Mesothelial cell of epicardium (in vitro differentiated cells): Measurements from ENCODE around the gene WDHD1. TPM values are rescaled to one million over a fixed set of nuclear protein-coding genes. Genes with fewer than 3 reads are reported as not detected.
"Not testable (repeated sequence)": the region's sequence is repeated elsewhere in the genome, so short reads cannot be mapped to it uniquely, and the experiment has no call there.

ENCODE experiments used
- DNase-seq, 2 experiments: peaks; one replicate each; pipeline ENCODE4 v3.0.0; 2021; ENCODE audit warnings: low spot score in 2 of 2; ENCODE audit not compliant: unreplicated experiment in 2 of 2
- H3K27ac Mint-ChIP-seq: 2 replicates; pipeline ENCODE4 v1.8.0; 2021; ENCODE audit warnings: mixed read lengths
- H3K27me3 Mint-ChIP-seq: 2 replicates; pipeline ENCODE4 v1.8.0; 2021; ENCODE audit warnings: low read depth, mixed read lengths
- H3K36me3 Mint-ChIP-seq: 2 replicates; pipeline ENCODE4 v1.8.0; 2021; ENCODE audit warnings: mixed read lengths
- H3K4me1 Mint-ChIP-seq: 2 replicates; pipeline ENCODE4 v1.8.0; 2021; ENCODE audit warnings: mixed read lengths
- H3K4me3 Mint-ChIP-seq: 2 replicates; pipeline ENCODE4 v1.8.0; 2021; ENCODE audit warnings: mild to moderate bottlenecking, moderate library complexity, mixed read lengths
- H3K9me3 Mint-ChIP-seq: 2 replicates; pipeline ENCODE4 v1.8.0; 2021; ENCODE audit warnings: mixed read lengths
- total RNA-seq: library from RNA; stranded (reverse); gene quantifications from 3 replicates; pipeline ENCODE4 v1.2.1, GENCODE V29; 2021
- TF ChIP-seq, protein P1 (sequence below): fragments of 200-600 bp; sonication (generic); IDR thresholded peaks from one replicate; pipeline ENCODE4 v1.5.0; 2021; ENCODE audit warnings: antibody characterized with exemption; ENCODE audit not compliant: unreplicated experiment

Gene WDHD1
- total RNA-seq, 1 donor from 2014 or later, result 15.5 TPM

DNA sequence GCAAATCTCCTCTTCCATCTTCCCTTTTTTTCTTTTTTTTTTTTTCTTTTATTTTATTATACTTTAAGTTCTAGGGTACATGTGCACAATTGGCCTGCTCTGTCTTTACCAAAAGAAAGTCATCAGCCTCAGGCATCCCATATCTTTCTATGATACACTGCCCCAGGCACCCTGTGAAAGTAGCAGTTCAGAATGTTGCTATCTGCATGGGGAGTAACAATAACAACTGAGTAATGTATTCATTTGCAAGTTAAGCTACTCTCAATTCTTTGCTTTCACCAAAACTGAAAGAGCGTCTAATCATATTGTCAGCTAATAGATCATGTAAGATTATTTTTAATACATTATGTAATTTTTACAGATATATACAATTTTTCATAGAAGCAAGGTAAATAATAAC is 110.8 kb downstream of the WDHD1 start:
- Mint-ChIP-seq H3K27me3 (no peaks in the 10 kb centered on the region), H3K9me3 (no peaks in the 10 kb centered on the region), H3K4me1 (no peaks in the 10 kb centered on the region), H3K36me3 (no peaks in the 10 kb centered on the region), H3K4me3 (no peak overlapping the region), H3K27ac (no peak overlapping the region)
- DNase-seq, result no peak
- TF ChIP-seq, protein P1, sequence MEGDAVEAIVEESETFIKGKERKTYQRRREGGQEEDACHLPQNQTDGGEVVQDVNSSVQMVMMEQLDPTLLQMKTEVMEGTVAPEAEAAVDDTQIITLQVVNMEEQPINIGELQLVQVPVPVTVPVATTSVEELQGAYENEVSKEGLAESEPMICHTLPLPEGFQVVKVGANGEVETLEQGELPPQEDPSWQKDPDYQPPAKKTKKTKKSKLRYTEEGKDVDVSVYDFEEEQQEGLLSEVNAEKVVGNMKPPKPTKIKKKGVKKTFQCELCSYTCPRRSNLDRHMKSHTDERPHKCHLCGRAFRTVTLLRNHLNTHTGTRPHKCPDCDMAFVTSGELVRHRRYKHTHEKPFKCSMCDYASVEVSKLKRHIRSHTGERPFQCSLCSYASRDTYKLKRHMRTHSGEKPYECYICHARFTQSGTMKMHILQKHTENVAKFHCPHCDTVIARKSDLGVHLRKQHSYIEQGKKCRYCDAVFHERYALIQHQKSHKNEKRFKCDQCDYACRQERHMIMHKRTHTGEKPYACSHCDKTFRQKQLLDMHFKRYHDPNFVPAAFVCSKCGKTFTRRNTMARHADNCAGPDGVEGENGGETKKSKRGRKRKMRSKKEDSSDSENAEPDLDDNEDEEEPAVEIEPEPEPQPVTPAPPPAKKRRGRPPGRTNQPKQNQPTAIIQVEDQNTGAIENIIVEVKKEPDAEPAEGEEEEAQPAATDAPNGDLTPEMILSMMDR, result no peak

DNA sequence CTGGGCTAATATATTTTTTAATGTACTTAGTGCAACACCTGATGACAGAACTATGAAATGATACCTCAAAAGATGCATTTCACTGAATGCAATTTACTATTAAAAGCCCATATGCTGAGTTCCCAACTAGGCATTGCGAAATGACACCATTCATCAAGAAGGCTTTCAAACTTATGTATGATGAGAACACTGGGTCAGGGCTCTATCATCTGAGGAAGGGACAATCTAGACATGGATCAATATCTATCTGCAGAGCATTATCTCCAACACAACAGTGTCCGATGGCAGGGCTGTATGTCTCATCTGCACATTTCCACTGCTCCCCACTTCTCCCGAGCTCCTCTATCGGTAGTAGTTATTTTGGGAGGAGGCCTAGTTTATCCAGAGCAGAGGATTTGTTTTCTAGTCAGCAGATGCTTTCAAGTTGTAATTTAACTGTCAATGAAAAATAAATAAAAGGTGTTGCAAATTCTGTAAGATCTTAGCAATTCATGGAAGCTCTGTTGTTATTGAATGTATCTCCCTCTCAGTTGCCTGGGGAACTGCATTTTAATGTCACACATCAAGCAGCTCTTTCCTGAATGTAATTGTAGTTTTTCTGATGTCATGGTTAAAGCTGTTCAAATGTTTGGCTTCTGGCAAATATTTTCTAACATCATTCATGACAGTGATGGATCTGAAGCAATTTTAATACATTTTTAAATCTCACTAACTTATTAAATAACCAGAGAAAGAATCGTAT is 116.9 kb downstream of the WDHD1 start:
- Mint-ChIP-seq H3K27ac (no peak overlapping the region), H3K27me3 (peaks cover 5% of the 10 kb centered on the region), H3K4me1 (no peaks in the 10 kb centered on the region), H3K9me3 (no peaks in the 10 kb centered on the region), H3K4me3 (no peak overlapping the region), H3K36me3 (no peaks in the 10 kb centered on the region)
- no peak for DNase-seq
- TF ChIP-seq, protein P1, result no peak

DNA sequence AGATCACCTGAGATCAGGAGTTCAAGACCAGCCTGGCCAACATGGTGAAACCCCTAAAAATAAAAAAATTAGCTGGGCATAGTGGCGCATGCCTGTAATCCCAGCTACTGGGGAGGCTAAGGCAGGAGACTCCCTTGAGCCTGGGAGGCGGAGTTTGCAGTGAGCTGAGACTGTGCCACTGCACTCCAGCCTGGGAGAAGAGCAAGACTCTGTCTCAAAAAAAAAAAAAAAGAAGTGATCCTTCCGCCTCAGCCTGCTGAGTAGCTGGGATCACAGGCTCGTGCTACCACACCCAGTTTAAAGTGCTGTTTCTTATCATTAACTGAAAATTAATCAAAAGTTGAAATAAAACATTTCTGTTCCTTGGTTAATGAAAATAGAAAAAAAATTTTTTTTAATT is 117.9 kb downstream of the WDHD1 start:
- H3K4me3 Mint-ChIP-seq, H3K27me3 Mint-ChIP-seq, H3K36me3 Mint-ChIP-seq, H3K4me1 Mint-ChIP-seq, H3K27ac Mint-ChIP-seq, H3K9me3 Mint-ChIP-seq, DNase-seq: not testable (repeated sequence)

DNA sequence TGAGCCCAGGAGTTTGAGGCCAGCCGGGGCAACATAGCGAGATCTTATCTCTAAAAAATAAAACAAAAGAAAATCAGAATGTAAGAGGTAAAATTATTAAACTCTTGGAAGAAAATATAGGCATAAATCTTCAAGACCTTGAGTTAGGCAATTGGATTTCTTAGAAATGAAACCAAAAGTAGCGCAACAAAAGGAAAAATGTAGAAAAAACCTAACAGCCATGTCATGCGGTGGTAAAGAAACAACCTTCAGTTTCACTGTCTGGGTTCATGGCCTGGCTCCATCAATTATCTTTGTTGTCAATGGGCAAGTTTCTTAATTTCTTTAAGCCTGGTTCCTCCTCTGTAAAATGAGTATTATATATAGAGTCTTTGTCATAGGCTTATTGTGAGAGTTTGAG is 118.7 kb downstream of the WDHD1 start:
- no peaks in the 10 kb centered on the region for H3K9me3 Mint-ChIP-seq
- no peak overlapping the region for H3K27ac Mint-ChIP-seq
- H3K4me3 Mint-ChIP-seq, result no peak overlapping the region
- H3K4me1 Mint-ChIP-seq, result no peaks in the 10 kb centered on the region
- DNase-seq, result no peak
- H3K36me3 Mint-ChIP-seq, result no peaks in the 10 kb centered on the region
- TF ChIP-seq, protein P1, result no peak
- peaks cover 6% of the 10 kb centered on the region for H3K27me3 Mint-ChIP-seq

DNA sequence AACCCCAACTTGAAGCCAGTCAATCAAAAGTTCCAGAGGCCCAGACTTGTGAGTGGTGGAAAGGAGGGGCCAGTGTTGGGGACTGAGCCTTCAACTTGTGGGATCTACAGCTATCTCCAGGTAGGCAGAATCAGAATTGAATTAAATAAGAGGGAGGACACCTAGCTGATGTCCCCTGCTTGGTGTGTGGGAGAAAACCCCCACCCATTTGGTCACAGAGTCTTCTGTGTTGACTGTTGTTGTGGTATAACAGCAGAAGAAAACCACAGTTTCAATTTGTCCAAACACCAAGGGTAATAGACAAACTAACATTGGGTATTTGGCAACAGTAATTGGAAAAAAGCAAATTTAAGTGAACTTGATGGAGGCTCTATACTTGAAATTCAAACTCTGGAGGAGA is 120.8 kb downstream of the WDHD1 start:
- TF ChIP-seq, protein P1, result no peak
- no peak for DNase-seq
- H3K27ac Mint-ChIP-seq, result no peak overlapping the region
- H3K4me1 Mint-ChIP-seq, result peaks cover 2% of the 10 kb centered on the region
- no peaks in the 10 kb centered on the region for H3K36me3 Mint-ChIP-seq
- H3K4me3 Mint-ChIP-seq, result no peak overlapping the region
- peaks cover 13% of the 10 kb centered on the region for H3K27me3 Mint-ChIP-seq
- no peaks in the 10 kb centered on the region for H3K9me3 Mint-ChIP-seq

DNA sequence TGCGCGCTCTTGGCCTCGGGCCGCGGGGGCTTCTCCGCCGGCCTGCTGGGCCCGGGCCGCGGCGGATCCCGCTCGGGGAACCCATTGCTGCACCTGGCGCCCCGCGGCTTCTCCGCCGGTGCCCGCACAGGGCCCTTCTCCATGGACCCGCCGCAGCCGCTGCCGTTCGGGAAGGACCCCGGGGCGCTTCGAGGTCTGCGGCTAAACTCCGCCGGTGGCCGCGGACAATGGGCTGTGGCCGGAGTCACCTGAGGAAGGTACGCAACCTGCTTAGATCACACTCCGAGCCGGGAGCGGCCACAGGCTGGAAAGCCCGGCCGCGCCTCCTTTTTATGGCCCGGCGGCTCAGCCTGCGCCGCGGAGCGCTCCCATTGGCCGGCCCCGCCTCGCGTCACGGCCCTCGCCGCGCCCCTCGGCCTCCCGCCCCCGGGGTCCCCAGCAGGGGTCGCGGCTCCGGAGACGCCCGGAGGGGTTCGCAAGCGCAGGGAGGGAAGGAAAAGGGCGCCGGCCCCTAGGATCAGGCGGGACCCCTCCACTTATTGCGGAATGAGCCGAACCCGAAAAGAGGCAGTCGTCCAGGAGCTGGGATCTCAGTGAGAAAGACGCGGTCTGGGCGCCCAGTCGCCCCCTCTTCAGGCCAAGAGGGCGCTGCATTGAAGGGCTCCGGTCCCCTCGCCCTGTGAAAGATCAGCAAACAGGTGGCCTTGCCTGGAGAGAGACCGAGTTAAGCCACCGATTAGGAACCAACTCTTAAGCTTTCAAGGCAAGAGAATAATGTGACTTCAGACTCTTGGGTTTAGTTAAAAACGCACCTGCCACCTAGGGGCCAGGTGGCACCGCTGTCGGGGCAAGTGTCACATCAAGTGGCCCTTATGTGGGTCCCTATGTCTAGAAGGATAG is 124.1 kb downstream of the WDHD1 start, which contains the start of gene GCH1:
GCH1 (minus strand) TSS at position 306 of the 900 bp plus-strand sequence; CDS start at position 143, 163 bp downstream.
- H3K9me3 Mint-ChIP-seq, result no peaks in the 10 kb centered on the region
- TF ChIP-seq, protein P1, result peak; percentile 49
- no peak within 1 kb of the TSS for H3K27ac Mint-ChIP-seq
- DNase-seq, result peak; percentile 63 to 77
- H3K4me1 Mint-ChIP-seq, result peaks cover 4% of the 10 kb centered on the region
- H3K36me3 Mint-ChIP-seq, result no peaks in the 10 kb centered on the region
- peak within 1 kb of the TSS; percentile 77 for H3K4me3 Mint-ChIP-seq
- H3K27me3 Mint-ChIP-seq, result peaks cover 25% of the 10 kb centered on the region
